ENCODE results near the gene CHERP.
"Not testable (repeated sequence)": the region's sequence is repeated elsewhere in the genome, so short reads cannot be mapped to it uniquely, and the experiment has no call there.

The CHERP gene

GRCh38 chr19:16577531-16577985, 35.3 kb upstream of the CHERP start:
- no peak for DNase-seq (ENCODE audit: low spot score)

GRCh38 chr19:16576690-16577530, 34.7 kb upstream of the CHERP start:
- DNase-seq (ENCODE audit: low spot score) = no peak

DNA sequence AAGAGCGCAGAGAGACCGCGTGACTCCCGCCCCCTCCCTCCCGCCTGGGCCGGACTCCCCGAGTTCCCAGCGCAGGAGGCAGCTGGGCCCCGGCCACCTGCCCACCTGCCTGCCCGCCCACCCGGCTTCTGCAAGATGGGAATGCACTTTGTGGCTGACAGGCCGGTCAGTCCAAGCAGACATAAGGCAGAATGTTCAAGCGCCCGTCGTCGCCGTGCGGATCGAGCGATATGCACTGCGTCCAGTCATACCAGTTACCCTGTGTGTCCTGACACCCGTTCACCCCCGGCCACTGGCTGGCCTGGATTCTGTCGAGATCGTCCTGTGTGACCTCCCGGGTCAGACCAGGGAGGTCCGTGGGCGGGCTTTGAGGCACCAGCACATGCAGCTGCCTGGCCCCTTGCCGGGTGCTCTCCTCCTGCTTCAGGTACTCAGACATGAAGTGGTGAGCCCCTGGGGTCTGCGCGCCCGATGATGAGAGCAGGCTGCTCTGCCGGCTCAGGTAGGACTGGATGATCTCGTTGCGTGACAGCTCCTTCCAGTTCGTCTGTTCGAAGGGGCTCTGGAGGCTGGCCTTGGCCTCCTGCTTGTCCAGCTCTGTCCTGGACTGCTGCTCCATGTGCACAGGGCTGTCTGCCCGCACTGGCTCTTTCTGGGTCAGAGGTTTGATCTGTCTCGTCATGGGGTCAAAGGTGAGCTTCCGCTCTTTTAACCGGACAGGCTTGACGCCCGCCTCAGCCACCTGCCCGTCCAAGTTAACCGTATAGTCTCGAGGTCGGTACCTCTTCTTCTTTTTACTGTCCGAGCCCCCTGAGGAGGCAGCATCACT, 33.8 kb upstream of the CHERP start:
- DNase-seq (ENCODE audit: low spot score) = no peak

GRCh38 chr19:16575282-16575681, 33.0 kb upstream of the CHERP start:
- no peak for DNase-seq (ENCODE audit: low spot score)

- DNase-seq (ENCODE audit: low spot score) = no peak
Observed at GRCh38 chr19:16573925-16574324, 31.7 kb upstream of the CHERP start.

DNA sequence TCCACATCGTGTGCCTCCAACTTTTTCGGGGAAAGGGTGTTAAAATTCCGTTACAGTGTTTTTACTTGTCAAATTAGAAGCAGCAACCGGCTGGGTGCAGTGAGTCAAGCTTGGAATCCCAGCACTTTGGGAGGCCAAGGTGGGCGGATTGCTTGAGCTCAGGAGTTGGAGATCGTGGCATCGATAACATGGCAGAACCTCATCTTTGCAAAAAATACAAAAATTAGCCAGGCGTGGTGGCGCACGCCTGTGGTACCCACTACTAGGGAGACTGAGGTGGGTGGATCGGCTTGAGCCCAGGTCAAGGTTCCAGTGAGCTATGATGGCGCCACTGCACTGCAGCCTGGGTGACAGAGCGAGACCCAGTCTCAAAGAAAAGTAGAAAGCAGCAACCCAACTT, 31.1 kb upstream of the CHERP start:
- DNase-seq (ENCODE audit: low spot score) = no peak

DNA sequence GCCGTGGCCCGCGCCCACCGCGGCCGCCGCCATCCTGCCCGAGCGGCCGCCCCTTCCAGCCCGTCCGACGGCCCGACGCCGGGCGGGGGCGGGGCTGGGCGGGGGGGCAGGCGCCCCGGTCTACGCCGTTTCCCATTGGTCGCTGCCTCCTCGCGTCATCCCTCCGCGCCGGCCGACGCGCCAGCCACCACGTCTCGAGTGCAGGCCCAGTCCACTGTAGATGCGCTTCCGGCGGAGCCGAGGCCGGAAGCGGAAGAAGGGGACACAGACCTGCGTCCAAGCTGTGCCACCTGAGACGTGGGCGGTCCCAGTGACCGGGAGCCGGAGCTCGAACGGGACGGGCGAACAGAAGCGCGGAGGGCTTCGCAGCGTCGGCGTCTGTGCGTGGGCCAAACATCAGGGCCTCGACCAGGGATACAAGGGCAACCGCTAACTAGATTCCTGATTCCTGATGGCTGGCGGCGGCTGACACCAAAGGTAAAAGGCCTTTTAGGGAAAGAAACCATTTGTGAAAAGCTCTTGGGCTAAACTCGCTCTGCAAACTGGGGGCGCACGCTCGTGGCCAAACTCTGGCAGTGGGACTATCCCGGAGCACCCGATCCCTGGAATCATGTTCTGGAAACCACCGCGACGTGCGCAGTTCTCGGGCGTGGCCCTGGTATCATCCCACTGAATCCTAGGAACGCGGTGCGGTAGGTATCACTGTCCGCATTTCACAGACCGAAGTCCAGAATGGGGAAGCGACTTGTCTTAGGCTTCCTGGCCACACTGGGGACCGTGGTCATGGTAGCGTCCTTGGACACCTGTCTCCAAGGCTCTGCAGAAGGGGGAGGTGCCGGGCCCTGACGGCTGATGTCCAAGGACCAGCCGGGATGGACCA, 30.3 kb upstream of the CHERP start, which contains the start of gene SLC35E1:
TSS of gene SLC35E1 (minus strand) at position 84 of the 880 bp plus-strand sequence. CDS start at position 33, 51 bp downstream.
- peak; percentile 96 for DNase-seq (ENCODE audit: low spot score)

DNA sequence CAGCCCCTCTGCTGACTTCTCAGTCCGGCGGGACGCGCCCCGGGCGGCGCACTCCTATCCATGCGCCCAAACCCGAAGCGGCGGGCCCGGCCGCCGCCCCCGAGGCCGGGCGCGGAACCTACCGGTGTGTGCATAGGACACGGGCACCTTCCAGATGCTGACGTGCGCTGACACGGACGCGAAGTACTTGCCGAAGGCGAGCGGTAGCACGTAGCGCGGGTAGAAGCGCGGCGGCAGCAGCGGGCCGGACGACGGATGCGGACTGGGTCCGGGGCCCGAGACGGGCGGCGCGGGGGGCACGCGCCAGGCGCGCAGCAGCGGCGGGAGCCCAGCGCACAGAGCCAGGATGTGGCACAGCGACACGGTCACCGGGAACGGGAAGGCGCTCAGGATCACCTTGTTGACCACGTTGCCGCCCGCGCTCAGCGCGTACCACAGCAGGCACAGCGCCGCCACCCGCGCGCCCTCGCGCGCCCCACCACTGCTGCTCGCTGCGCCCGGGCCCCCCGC, 29.6 kb upstream of the CHERP start:
- no peak for DNase-seq (ENCODE audit: low spot score)

- no peak for DNase-seq (ENCODE audit: low spot score)
Observed at GRCh38 chr19:16571283-16571682, 29.0 kb upstream of the CHERP start.

DNA sequence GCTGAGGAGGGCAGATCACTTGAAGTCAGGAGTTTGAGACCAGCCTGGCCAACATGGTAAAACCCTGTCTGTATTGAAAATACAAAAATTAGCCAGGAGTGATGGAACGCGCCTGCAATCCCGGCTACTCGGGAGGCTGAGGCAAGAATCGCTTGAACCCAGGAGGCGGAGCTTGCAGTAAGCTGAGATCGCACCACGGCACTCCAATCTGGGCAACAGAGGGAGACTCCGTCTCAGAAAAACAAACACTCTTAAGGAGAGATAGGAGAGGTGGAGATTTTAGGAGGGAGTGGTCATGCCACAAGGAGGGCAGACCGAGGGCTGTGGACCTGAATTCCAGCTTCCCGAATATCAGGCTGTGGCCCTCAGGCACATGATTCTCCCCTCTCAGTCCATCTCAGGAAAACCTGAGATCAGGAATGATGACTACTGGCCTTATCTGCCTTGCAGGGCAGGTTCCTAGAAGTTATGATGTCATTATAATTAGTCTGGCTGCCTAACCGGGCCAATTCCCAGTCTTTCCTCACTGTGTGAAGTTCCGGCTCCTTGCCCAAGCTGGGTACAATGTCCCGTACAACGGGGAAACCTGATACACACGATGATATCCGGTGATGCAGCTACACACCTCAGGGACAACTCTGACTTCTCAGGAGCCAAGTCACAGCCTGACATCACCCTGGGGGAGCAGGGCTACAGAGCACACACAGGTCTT, 27.5 kb upstream of the CHERP start:
- no peak for DNase-seq (ENCODE audit: low spot score)

DNA sequence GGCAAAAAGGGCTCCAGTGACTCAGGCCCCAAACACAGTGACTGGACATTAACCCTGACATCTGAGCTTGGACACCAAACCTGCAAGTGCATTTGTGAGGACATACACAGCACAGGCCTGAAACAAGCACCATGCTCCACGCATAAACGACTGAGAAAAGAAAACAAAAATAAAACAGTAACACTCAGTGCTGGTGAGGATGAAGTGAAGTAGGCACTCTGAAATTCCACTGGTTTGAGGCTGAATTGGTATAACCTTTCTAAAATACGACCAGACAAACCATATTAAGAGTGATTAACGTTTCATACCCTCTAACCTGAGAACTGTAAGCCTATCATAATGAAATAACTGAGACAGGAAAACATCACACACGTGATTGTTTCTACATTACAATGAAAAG, 24.5 kb upstream of the CHERP start:
- DNase-seq (ENCODE audit: low spot score) = no peak

GRCh38 chr19:16566161-16566560, 23.9 kb upstream of the CHERP start:
- DNase-seq (ENCODE audit: low spot score) = no peak

- DNase-seq (ENCODE audit: low spot score) = no peak
Observed at GRCh38 chr19:16564842-16565241, 22.6 kb upstream of the CHERP start.

DNA sequence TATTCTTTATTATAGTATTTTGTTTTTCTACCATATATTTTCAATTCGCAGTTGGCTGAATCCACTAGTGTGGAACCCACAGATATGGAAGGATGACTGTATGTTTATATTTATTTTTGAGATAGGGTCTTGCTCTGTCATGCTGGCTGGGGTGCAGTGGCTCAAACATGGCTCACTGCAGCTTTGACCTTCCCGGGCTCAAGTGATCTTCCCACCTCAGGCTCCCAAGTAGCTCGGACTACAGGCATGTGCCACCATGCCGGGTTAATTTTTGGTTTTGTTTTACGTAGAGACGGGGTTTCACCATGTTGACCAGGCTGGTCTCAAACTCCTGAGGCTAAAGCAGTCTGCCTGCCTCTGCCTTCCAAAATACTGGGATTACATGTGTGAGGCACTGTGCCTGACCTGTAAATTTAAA, 20.4 kb upstream of the CHERP start:
- DNase-seq (ENCODE audit: low spot score) = no peak

DNA sequence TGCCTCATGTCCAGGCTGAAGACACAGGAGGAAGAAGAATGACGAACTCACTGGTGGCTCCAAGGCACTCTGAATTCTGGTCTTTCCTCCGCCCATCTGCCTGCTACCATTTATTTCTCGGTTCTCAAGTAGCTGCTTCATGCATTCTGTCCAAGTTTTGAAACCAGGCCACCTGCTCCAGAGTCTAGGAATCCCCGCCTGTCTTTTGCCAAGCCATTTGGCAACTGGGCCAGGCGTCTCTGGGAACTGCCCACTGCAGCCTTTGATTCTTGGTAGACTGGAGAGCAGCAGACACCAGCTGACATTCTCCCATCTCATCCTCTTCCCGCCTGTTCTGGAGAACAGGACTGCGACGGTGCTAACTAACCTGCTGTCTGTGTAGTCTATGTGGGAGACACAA, 19.1 kb upstream of the CHERP start:
- DNase-seq (ENCODE audit: low spot score) = no peak

- no peak for DNase-seq (ENCODE audit: low spot score)
Observed at GRCh38 chr19:16559780-16560276, 17.6 kb upstream of the CHERP start.

DNA sequence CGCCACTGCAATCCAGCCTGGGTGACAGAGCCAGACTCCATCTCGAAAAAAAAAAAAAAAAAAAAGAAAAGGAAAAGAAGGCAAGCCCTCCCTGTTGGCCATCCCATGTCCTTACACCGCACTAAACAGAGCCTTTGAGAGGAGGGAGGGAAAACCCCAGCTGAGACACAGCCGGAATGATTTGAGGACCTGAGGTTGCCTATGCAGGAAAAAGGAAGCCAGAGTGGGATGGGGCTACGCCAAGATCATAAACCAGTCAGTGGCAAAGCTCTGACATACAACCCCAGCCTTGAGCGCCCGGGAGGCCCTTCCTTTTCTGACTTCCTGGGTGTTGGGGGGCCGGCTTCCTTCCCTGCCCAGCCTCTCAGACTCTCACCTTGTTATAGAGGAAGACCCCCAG, 12.5 kb upstream of the CHERP start:
- no peak for DNase-seq (ENCODE audit: low spot score)

GRCh38 chr19:16551902-16552301, 9.7 kb upstream of the CHERP start:
- not testable (repeated sequence) for DNase-seq (ENCODE audit: low spot score)

- no peak for DNase-seq (ENCODE audit: low spot score)
Observed at GRCh38 chr19:16548956-16549355, 6.7 kb upstream of the CHERP start.

GRCh38 chr19:16544473-16545231, 2.4 kb upstream of the CHERP start:
- no peak for DNase-seq (ENCODE audit: low spot score)

Measured in SK-N-DZ (cell line).